ENCODE results near the gene PLXNA2.

PLXNA2 gene

DNA sequence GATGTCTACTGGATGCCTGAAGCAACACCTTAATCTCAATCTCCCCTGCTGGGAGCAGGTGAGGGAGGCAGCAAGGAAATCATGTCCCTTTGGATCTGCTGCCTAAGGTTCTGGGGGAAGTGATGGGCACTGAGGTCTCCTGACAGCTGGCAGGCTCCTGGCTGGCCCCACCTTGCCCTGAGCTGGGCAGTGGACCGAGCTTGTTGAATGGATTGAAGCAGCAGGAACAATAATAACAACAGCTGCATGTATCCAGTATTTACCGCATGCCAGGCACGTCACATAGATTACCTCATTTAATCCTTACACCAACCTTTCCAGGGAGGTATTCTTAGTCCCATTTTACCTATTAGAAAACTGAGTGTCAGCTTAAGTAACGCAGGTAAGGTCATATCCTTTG is 133.9 kb downstream of the PLXNA2 start:
- TF ChIP-seq, protein P1, sequence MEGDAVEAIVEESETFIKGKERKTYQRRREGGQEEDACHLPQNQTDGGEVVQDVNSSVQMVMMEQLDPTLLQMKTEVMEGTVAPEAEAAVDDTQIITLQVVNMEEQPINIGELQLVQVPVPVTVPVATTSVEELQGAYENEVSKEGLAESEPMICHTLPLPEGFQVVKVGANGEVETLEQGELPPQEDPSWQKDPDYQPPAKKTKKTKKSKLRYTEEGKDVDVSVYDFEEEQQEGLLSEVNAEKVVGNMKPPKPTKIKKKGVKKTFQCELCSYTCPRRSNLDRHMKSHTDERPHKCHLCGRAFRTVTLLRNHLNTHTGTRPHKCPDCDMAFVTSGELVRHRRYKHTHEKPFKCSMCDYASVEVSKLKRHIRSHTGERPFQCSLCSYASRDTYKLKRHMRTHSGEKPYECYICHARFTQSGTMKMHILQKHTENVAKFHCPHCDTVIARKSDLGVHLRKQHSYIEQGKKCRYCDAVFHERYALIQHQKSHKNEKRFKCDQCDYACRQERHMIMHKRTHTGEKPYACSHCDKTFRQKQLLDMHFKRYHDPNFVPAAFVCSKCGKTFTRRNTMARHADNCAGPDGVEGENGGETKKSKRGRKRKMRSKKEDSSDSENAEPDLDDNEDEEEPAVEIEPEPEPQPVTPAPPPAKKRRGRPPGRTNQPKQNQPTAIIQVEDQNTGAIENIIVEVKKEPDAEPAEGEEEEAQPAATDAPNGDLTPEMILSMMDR (IDR thresholded peaks at IDR 0.05; ENCODE audit: extremely low read depth, missing control alignments) = no peak
- no peak for DNase-seq (ENCODE audit: low spot score)

DNA sequence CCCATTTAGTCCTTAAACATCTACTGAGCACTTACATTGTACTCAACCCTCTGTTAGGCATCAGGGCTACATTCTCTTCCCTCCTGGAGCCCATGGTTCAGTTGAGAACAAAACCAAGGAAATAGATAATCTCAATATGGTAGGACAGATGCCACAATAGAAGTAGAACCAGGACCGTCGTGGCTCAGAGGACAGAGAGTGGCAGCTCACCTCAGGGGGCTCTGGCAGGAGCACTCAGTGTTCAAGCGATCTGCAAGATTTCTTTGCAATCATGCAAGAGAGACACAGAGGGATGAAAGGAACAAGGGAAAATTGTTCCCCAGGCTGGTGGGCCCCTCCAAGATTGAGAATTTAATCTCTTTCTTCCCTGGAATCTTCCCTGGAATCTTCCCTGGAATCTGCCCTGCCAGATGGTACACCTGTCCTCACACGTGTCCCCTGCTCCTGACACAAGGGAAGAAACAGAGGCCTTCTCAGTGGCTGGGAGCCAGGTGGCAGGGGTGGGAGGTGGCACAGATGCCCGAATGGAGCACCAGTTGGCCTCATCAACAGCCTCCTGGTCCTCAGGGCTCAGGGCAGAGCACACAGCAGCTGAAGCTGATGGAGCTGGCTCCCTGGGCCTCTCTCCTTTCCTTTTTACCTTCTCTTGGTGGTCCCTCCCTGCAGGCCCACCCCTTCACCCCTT is 135.4 kb downstream of the PLXNA2 start:
- TF ChIP-seq, protein P1 (IDR thresholded peaks at IDR 0.05; ENCODE audit: extremely low read depth, missing control alignments) = no peak
- DNase-seq (ENCODE audit: low spot score) = no peak

DNA sequence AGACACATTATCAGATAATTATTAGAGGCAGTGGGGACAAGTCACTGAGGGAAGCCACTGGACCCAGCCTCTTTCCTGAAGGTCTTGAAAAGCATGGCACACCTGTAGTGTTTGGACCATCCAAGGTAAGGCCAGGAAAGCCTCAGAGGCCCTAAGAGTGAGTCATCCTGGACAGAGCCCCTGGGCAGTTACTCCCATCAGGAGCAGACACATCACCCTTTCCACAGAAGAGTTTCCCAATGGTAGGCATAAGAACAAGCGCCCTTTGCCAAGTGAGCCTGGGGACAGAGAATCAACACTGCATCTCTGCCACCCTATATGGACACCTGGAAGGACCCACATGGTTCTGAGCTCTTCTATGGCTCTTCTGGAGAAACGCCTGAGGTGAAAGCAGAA is 136.0 kb downstream of the PLXNA2 start:
- TF ChIP-seq, protein P1 (IDR thresholded peaks at IDR 0.05; ENCODE audit: extremely low read depth, missing control alignments) = no peak
- DNase-seq (ENCODE audit: low spot score) = no peak

DNA sequence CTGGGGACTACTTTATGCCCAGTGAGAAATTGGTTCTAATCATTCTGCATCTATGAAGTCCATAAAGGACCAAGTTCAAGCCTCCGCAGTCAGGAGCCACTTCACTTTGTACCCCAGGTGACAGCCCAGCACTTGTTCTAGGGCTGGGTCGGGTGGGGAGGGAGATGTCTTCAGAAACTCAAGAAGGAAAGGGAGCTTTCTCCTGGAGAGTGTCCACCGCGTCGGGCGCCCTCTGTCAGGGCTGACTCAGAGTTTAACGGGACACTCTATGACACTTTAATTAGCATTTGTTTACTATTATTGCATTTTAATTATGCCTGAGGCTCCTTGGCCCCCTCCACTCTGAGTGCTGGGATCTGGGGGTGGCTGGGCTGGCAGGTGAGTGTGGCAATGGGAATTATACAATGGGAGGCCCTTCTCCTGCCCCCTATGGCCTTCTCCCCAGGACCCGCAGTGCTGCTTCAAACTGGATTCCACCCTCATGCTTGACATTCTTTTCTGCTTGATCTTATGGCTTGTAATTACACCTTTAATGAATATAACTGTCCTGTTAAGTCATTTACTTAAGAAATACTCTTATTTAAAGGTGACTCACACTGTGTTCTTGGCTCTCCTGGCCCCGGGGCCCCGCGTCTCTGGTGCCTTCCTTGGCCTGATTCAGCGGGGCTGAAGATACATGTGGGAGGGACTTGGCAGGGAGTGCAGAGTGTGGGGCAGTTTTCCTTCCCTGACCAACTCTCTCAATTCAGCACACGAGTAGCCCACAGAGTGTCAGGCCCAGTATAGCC is 136.6 kb downstream of the PLXNA2 start:
- DNase-seq (ENCODE audit: low spot score) = no peak
- TF ChIP-seq, protein P1 (IDR thresholded peaks at IDR 0.05; ENCODE audit: extremely low read depth, missing control alignments) = no peak

DNA sequence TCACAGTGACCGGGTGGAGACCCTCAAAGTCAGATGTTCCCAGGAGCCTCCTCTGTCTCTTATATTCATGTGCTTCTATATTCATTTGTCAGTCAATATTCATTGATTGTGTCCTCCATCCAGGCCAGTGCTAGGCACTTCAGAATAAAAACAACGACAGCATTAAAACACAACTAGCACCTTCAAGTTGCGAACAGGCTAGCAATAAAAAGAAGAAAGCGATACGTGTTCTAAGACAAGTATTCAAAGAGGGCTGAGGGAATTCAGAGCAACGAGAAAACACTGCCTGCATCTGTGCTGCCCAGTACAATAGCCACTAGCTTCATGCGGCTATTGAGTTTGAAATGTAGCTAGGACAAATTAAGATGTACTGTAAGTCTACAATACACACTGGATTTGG is 138.0 kb downstream of the PLXNA2 start:
- DNase-seq (ENCODE audit: low spot score) = no peak
- TF ChIP-seq, protein P1 (IDR thresholded peaks at IDR 0.05; ENCODE audit: extremely low read depth, missing control alignments) = no peak

DNA sequence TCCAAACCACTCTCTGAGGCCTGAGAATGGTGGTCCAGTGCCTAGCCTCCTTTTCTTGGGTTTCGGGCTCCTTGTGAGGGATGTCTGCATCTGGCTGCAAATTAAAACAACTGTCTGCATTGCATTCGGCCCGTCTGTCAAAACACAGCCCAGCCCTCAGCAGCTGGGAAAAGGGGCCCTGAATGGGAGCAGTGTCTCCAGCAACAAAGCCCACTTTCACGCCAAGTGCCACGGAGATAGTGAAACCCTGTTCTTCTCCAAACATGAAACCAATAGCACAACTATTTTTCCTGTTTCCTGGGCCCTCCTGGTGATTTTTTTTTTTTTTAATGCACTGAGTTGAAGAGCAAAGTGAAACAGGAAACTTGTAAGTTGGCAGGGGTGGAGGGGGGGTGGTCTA is 138.4 kb downstream of the PLXNA2 start:
- TF ChIP-seq, protein P1 (IDR thresholded peaks at IDR 0.05; ENCODE audit: extremely low read depth, missing control alignments) = no peak
- DNase-seq (ENCODE audit: low spot score) = no peak
